ENCODE data around the gene CD59. TPM values are rescaled to one million over a fixed set of nuclear protein-coding genes. Genes with fewer than 3 reads are reported as not detected.

The CD59 gene
- total and polyA plus RNA-seq, 9 of the 15 experiments (the other 6 are each of a cell fraction or from before 2014, with no cell fraction given): 38.1 to 338 (median 173) TPM

DNA sequence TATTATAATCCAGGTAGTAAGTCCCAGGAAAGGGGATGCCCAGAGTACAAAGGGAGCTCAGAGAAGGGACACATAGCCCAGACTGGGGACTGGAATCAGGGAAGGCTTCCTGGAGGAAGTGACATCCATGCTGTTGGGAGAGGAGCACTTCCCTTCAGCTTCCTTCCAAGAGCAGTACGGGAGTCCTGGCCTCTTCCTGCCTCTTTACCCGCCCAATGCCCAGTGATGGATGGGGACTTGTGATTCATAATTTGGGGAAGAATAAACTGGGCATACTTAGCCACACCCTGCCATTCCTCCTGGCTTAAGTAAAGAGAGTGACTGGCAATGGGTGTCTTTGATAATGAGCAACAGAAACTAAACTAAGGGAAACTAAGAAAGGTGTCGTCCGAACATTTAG lies 47.1 kb downstream of the CD59 start:
- Histone ChIP-seq H3K9ac (ENCODE audit: insufficient read depth in 1 of 2, low read depth in 2 of 2, low read length in 2 of 2) (no peak overlapping the region), H3K27me3 (ENCODE audit: control insufficient read depth in 2 of 2, insufficient read depth in 2 of 2, low read length in 2 of 2) (peaks cover 3 to 19% of the 10 kb centered on the region in 2 experiments; a peak in 4 of 5 replicates), H3K79me2 (ENCODE audit: control insufficient read depth, insufficient read depth, low read length) (no peaks in the 10 kb centered on the region), H4K20me1 (replicated peaks; ENCODE audit: control insufficient read depth, insufficient read depth, low read length) (no peaks in the 10 kb centered on the region), H3K4me1 (replicated peaks in 1 of 2; ENCODE audit: control insufficient read depth in 2 of 2, insufficient read depth in 2 of 2, low read length in 2 of 2) (peaks cover 5 to 10% of the 10 kb centered on the region in 2 experiments; a peak in 4 of 5 replicates), H3K4me2 (ENCODE audit: insufficient read depth, low read length) (no peak overlapping the region), H3K9me1 (ENCODE audit: control insufficient read depth, insufficient read depth, low read length) (no peaks in the 10 kb centered on the region), H3K36me3 (ENCODE audit: control insufficient read depth, insufficient read depth, low read length) (no peaks in the 10 kb centered on the region), H3K27ac (ENCODE audit: extremely low read depth, low read depth, low read length) (no peak overlapping the region), H2AFZ (ENCODE audit: low read depth, low read length) (no peak overlapping the region; the same call in 1 of the 2 replicates), H3K9me3 (replicated peaks; ENCODE audit: control insufficient read depth, insufficient read depth, low read depth, low read length) (no peaks in the 10 kb centered on the region), H3K4me3 (no peak overlapping the region)
- ATAC-seq (no peak), FAIRE-seq (no peak), DNase-seq (ENCODE audit: extremely low read depth in 1 of 4, low spot score in 3 of 4) (no peak)
- in situ Hi-C loops (cut with MboI) (loop anchor here (5.0 kb wide), 2 partner anchors 147 to 327 kb away; no protein-coding TSS in a partner anchor), intact Hi-C loops (cut with micrococcal nuclease) (loop anchor here (2.0 kb wide), 2 partner anchors 146 to 522 kb away; no protein-coding TSS in a partner anchor)
- TF ChIP-seq TEAD2 (tag; IDR thresholded peaks at IDR 0.05): no peak
- TF ChIP-seq ZBED1 (IDR thresholded peaks at IDR 0.05): no peak
- no peak for TF ChIP-seq YY1 (IDR thresholded peaks at IDR 0.05; ENCODE audit: borderline replicate concordance in 1 of 3, control insufficient read depth in 1 of 3, extremely low read depth in 1 of 3, insufficient read depth in 3 of 3, insufficient read length in 1 of 3, insufficient replicate concordance in 2 of 3, low read depth in 1 of 3, low read length in 2 of 3)
- no peak for TF ChIP-seq ZNF76 (CRISPR knock-in tag; IDR thresholded peaks at IDR 0.05; ENCODE audit: borderline replicate concordance)
- peak; percentile 65 for TF ChIP-seq RBM25 (IDR thresholded peaks at IDR 0.05; ENCODE audit: low read depth, low read length, severe bottlenecking)
- TF ChIP-seq, protein P1, sequence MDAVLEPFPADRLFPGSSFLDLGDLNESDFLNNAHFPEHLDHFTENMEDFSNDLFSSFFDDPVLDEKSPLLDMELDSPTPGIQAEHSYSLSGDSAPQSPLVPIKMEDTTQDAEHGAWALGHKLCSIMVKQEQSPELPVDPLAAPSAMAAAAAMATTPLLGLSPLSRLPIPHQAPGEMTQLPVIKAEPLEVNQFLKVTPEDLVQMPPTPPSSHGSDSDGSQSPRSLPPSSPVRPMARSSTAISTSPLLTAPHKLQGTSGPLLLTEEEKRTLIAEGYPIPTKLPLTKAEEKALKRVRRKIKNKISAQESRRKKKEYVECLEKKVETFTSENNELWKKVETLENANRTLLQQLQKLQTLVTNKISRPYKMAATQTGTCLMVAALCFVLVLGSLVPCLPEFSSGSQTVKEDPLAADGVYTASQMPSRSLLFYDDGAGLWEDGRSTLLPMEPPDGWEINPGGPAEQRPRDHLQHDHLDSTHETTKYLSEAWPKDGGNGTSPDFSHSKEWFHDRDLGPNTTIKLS (IDR thresholded peaks at IDR 0.05; ENCODE audit: borderline replicate concordance, low read depth): no peak
- TF ChIP-seq ZFP36 (IDR thresholded peaks at IDR 0.05; ENCODE audit: low read depth, low read length, partially characterized antibody): peak; percentile 94
- no peak for TF ChIP-seq ZNF444 (CRISPR knock-in tag; IDR thresholded peaks at IDR 0.05)
- ChIA-PET CTCF (ENCODE audit: low intra/inter-chr PET ratio) (interaction anchor here (1.0 kb wide), 1 partner anchor 523 kb away, joined by 4 read pairs; no protein-coding TSS in a partner anchor), POLR2A (interaction anchor here (0.9 kb wide), 1 partner anchor 10 kb away, joined by 3 read pairs; no protein-coding TSS in a partner anchor)
- WGBS (ENCODE audit: insufficient coverage, low coverage, missing lambda C conversion rate): 24% methylated on average over 4 of the region's 4 CpGs
- no TSS peak for BruUV-seq (replicated peaks)

Data from K562 (cell line).